Measurements from ENCODE around the gene MEAK7. TPM values are rescaled to one million over a fixed set of nuclear protein-coding genes. Genes with fewer than 3 reads are reported as not detected.
A peak's percentile ranks its signal among the peaks of the same experiment; 100 is the strongest.

The MEAK7 gene
- total RNA-seq, 1 donor from 2014 or later, result 32.3 TPM

GRCh38 chr16:84537491-84538151 lies 33.2 kb upstream of the MEAK7 start:
- Mint-ChIP-seq H3K4me3 (ENCODE audit: low read depth) (no peak overlapping the region), H3K27me3 (no peaks in the 10 kb centered on the region), H3K27ac (peak overlapping the region; percentile 37), H3K9me3 (ENCODE audit: low read depth) (no peaks in the 10 kb centered on the region), H3K36me3 (ENCODE audit: insufficient read depth) (no peaks in the 10 kb centered on the region), H3K4me1 (ENCODE audit: low read depth) (peaks cover 8% of the 10 kb centered on the region)
- no peak for DNase-seq (ENCODE audit: low spot score, unreplicated experiment)
- no peak for TF ChIP-seq CTCF (IDR thresholded peaks at IDR 0.05; ENCODE audit: unreplicated experiment)

GRCh38 chr16:84535851-84536250 lies 31.4 kb upstream of the MEAK7 start:
- no peak overlapping the region for H3K27ac Mint-ChIP-seq
- H3K4me1 Mint-ChIP-seq (ENCODE audit: low read depth), result peaks cover 14% of the 10 kb centered on the region
- H3K4me3 Mint-ChIP-seq (ENCODE audit: low read depth), result no peak overlapping the region

GRCh38 chr16:84535408-84535807 lies 30.9 kb upstream of the MEAK7 start:
- no peaks in the 10 kb centered on the region for H3K27me3 Mint-ChIP-seq
- H3K36me3 Mint-ChIP-seq (ENCODE audit: insufficient read depth), result no peaks in the 10 kb centered on the region
- no peak for DNase-seq (ENCODE audit: low spot score, unreplicated experiment)
- peak overlapping the region; percentile 88 for H3K27ac Mint-ChIP-seq
- TF ChIP-seq CTCF (IDR thresholded peaks at IDR 0.05; ENCODE audit: unreplicated experiment), result no peak
- no peak overlapping the region for H3K4me3 Mint-ChIP-seq (ENCODE audit: low read depth)
- H3K9me3 Mint-ChIP-seq (ENCODE audit: low read depth), result no peaks in the 10 kb centered on the region
- peaks cover 14% of the 10 kb centered on the region for H3K4me1 Mint-ChIP-seq (ENCODE audit: low read depth)

More at GRCh38 chr16:84535851-84536250, 31.4 kb upstream of the MEAK7 start:
- TF ChIP-seq CTCF (IDR thresholded peaks at IDR 0.05; ENCODE audit: unreplicated experiment), result no peak
- no peak for DNase-seq (ENCODE audit: low spot score, unreplicated experiment)
- no peaks in the 10 kb centered on the region for H3K36me3 Mint-ChIP-seq (ENCODE audit: insufficient read depth)
- H3K9me3 Mint-ChIP-seq (ENCODE audit: low read depth), result no peaks in the 10 kb centered on the region
- H3K27me3 Mint-ChIP-seq, result no peaks in the 10 kb centered on the region

GRCh38 chr16:84534815-84535214 lies 30.4 kb upstream of the MEAK7 start:
- H3K27ac Mint-ChIP-seq, result no peak overlapping the region
- H3K4me1 Mint-ChIP-seq (ENCODE audit: low read depth), result peaks cover 14% of the 10 kb centered on the region

GRCh38 chr16:84532855-84533486 lies 28.5 kb upstream of the MEAK7 start:
- Mint-ChIP-seq H3K27ac (no peak overlapping the region), H3K27me3 (peaks cover 5% of the 10 kb centered on the region), H3K4me1 (ENCODE audit: low read depth) (peaks cover 14% of the 10 kb centered on the region), H3K9me3 (ENCODE audit: low read depth) (peaks cover 6% of the 10 kb centered on the region), H3K4me3 (ENCODE audit: low read depth) (no peak overlapping the region), H3K36me3 (ENCODE audit: insufficient read depth) (peaks cover 1% of the 10 kb centered on the region)
- DNase-seq (ENCODE audit: low spot score, unreplicated experiment), result no peak
- no peak for TF ChIP-seq CTCF (IDR thresholded peaks at IDR 0.05; ENCODE audit: unreplicated experiment)

More at GRCh38 chr16:84534815-84535214, 30.4 kb upstream of the MEAK7 start:
- H3K9me3 Mint-ChIP-seq (ENCODE audit: low read depth), result no peaks in the 10 kb centered on the region
- no peak for TF ChIP-seq CTCF (IDR thresholded peaks at IDR 0.05; ENCODE audit: unreplicated experiment)
- no peaks in the 10 kb centered on the region for H3K36me3 Mint-ChIP-seq (ENCODE audit: insufficient read depth)
- no peaks in the 10 kb centered on the region for H3K27me3 Mint-ChIP-seq
- DNase-seq (ENCODE audit: low spot score, unreplicated experiment), result no peak
- H3K4me3 Mint-ChIP-seq (ENCODE audit: low read depth), result no peak overlapping the region

Measured in progenitor cell of endocrine pancreas (in vitro differentiated cells).